ENCODE measurements around the gene TRIOBP.
"Not testable (repeated sequence)": the region's sequence is repeated elsewhere in the genome, so short reads cannot be mapped to it uniquely, and the experiment has no call there.

TRIOBP gene

GRCh38 chr22:37696657-37697537, at the start of gene TRIOBP:
Gene TRIOBP (plus strand): TSS chr22:37697048. CDS start chr22:37701366, 4,318 bp downstream.
- DNase-seq (ENCODE audit: low read depth, low spot score) = peak; percentile 73
- no peak within 1 kb of the TSS for H3K27ac ChIP-seq

GRCh38 chr22:37647317-37647716, 49.5 kb upstream of the TRIOBP start:
- no peak for DNase-seq (ENCODE audit: low read depth, low spot score)
- H3K27ac ChIP-seq = no peak overlapping the region

GRCh38 chr22:37647928-37648327, 48.9 kb upstream of the TRIOBP start:
- H3K27ac ChIP-seq = no peak overlapping the region

GRCh38 chr22:37650463-37651136, 46.2 kb upstream of the TRIOBP start:
- H3K27ac ChIP-seq = no peak overlapping the region
- no peak for DNase-seq (ENCODE audit: low read depth, low spot score)

More at GRCh38 chr22:37647928-37648327, 48.9 kb upstream of the TRIOBP start:
- DNase-seq (ENCODE audit: low read depth, low spot score) = no peak

GRCh38 chr22:37654563-37655251, 42.1 kb upstream of the TRIOBP start:
- no peak for DNase-seq (ENCODE audit: low read depth, low spot score)
- no peak overlapping the region for H3K27ac ChIP-seq

- no peak overlapping the region for H3K27ac ChIP-seq
- no peak for DNase-seq (ENCODE audit: low read depth, low spot score)
These were observed 41.6 kb upstream of the TRIOBP start for GRCh38 chr22:37655252-37655563.

GRCh38 chr22:37656583-37656982, 40.3 kb upstream of the TRIOBP start:
- not testable (repeated sequence) for DNase-seq (ENCODE audit: low read depth, low spot score); H3K27ac ChIP-seq

- DNase-seq (ENCODE audit: low read depth, low spot score) = no peak
- peak overlapping the region; percentile 25 for H3K27ac ChIP-seq
These were observed 39.2 kb upstream of the TRIOBP start for GRCh38 chr22:37657590-37658132.

GRCh38 chr22:37658133-37659065, 38.4 kb upstream of the TRIOBP start, which contains the start of gene PDXP:
Gene PDXP (plus strand): TSS chr22:37658723. CDS start chr22:37658783, 60 bp downstream.
- DNase-seq (ENCODE audit: low read depth, low spot score) = peak; percentile 100
- peak within 1 kb of the TSS; percentile 25 for H3K27ac ChIP-seq

- H3K27ac ChIP-seq = no peak overlapping the region
These were observed 37.6 kb upstream of the TRIOBP start for GRCh38 chr22:37659066-37659896.

GRCh38 chr22:37659897-37660708, 36.7 kb upstream of the TRIOBP start:
- no peak for DNase-seq (ENCODE audit: low read depth, low spot score)
- no peak overlapping the region for H3K27ac ChIP-seq

More at GRCh38 chr22:37659066-37659896, 37.6 kb upstream of the TRIOBP start:
- no peak for DNase-seq (ENCODE audit: low read depth, low spot score)

- no peak overlapping the region for H3K27ac ChIP-seq
These were observed 36.2 kb upstream of the TRIOBP start for GRCh38 chr22:37660709-37661045.

GRCh38 chr22:37661160-37661924, 35.5 kb upstream of the TRIOBP start:
- DNase-seq (ENCODE audit: low read depth, low spot score) = no peak
- H3K27ac ChIP-seq = no peak overlapping the region

More at GRCh38 chr22:37660709-37661045, 36.2 kb upstream of the TRIOBP start:
- DNase-seq (ENCODE audit: low read depth, low spot score) = no peak

- DNase-seq (ENCODE audit: low read depth, low spot score) = no peak
- H3K27ac ChIP-seq = no peak overlapping the region
These were observed 34.8 kb upstream of the TRIOBP start for GRCh38 chr22:37662039-37662438.

GRCh38 chr22:37663521-37664140, 33.2 kb upstream of the TRIOBP start:
- DNase-seq (ENCODE audit: low read depth, low spot score) = no peak
- no peak overlapping the region for H3K27ac ChIP-seq

- no peak overlapping the region for H3K27ac ChIP-seq
These were observed 32.4 kb upstream of the TRIOBP start for GRCh38 chr22:37664249-37665101.

More at GRCh38 chr22:37664249-37665101, 32.4 kb upstream of the TRIOBP start:
- DNase-seq (ENCODE audit: low read depth, low spot score) = no peak
